AG04450 (cell line): Measurements from ENCODE around the gene WNT7B. TPM values are rescaled to one million over a fixed set of nuclear protein-coding genes. Genes with fewer than 3 reads are reported as not detected.

Source experiments
- CTCF ChIA-PET: fragments of 300-600, 350-600 bp; formaldehyde crosslinking; extraction: SDS; loops from one replicate; lab custom pipeline; 2022; ENCODE audit warnings: antibody characterized with exemption, inconsistent platforms; lab: Charles Lee
- POLR2A ChIA-PET: fragments of 350-600 bp; formaldehyde crosslinking; extraction: SDS; loops from one replicate; lab custom pipeline; 2021; ENCODE audit warnings: antibody characterized with exemption, inconsistent platforms; lab: Yijun Ruan, JAX
- DNase-seq: peaks from one replicate; pipeline ENCODE4 v3.0.0-alpha.2; 2011; ENCODE audit warnings: low read depth, low spot score
- H3K27ac ChIP-seq: one replicate; pipeline ENCODE4 v1.5.1; 2012; ENCODE audit warnings: low read depth, low read length, control low read depth
- H3K27me3 ChIP-seq: one replicate; pipeline ENCODE4 v1.6.0; 2012; ENCODE audit warnings: low read length; ENCODE audit not compliant: control insufficient read depth, insufficient read depth
- H3K4me3 ChIP-seq: 2 replicates; pipeline ENCODE4 v1.5.1; 2011; ENCODE audit warnings: mild to moderate bottlenecking, low read depth, low read length, control low read depth
- H3K9me3 ChIP-seq: 2 replicates; pipeline ENCODE4 v1.5.1; 2012; ENCODE audit warnings: low read length; ENCODE audit not compliant: control insufficient read depth, insufficient read depth
- CTCF ChIP-seq: IDR thresholded peaks from 2 replicates; pipeline ENCODE4 v1.5.1; 2011; ENCODE audit warnings: low read depth, low read length, control low read depth, inconsistent platforms
- polyA minus RNA-seq: library from RNA; depleted of rRNA, polyadenylated mRNA; stranded (reverse); fragments of >200 nt; gene quantifications from 2 replicates; pipeline ENCODE4 v1.2.3, GENCODE V29; 2011; rRNA and poly(A)+ RNA removed
- polyA plus RNA-seq: library from polyadenylated mRNA; depleted of rRNA; stranded (reverse); fragments of >200 nt; gene quantifications from 2 replicates; pipeline ENCODE4 v1.2.3, GENCODE V29; 2011; rRNA removed

The WNT7B gene
- 0.56 and 0.71 TPM in 2 replicates for polyA plus RNA-seq
- polyA minus RNA-seq, result 0.37 and 0.43 TPM in 2 replicates

GRCh38 chr22:45977003-45977411, at the start of gene WNT7B:
TSS of gene WNT7B (minus strand) at chr22:45977162. CDS start at chr22:45976754, 408 bp downstream.
- POLR2A ChIA-PET, result no interaction called here
- no peak for TF ChIP-seq CTCF
- Histone ChIP-seq H3K4me3 (peak within 1 kb of the TSS; percentile 47), H3K27ac (no peak within 1 kb of the TSS), H3K9me3 (no peaks in the 10 kb centered on the region; the same call in 1 of the 2 replicates), H3K27me3 (peaks cover 35% of the 10 kb centered on the region)
- CTCF ChIA-PET, result interaction anchor here (0.6 to 0.7 kb wide), 2 partner anchors 111 to 366 kb away, joined by 4 to 5 read pairs; no protein-coding TSS in a partner anchor
- DNase-seq, result no peak

- TF ChIP-seq CTCF, result no peak
- POLR2A ChIA-PET, result interaction anchor here (0.7 to 1.2 kb wide), 3 partner anchors 9 to 20 kb away, joined by 3 read pairs; no protein-coding TSS in a partner anchor
- no peak for DNase-seq
Observed at GRCh38 chr22:46025973-46026898, 49.3 kb upstream of the WNT7B start.

GRCh38 chr22:46025225-46025972, 48.4 kb upstream of the WNT7B start:
- no peak for TF ChIP-seq CTCF
- no peak for DNase-seq
- no peaks in the 10 kb centered on the region; the same call in 1 of the 2 replicates for H3K9me3 ChIP-seq
- H3K27ac ChIP-seq, result no peak overlapping the region
- no peak overlapping the region for H3K4me3 ChIP-seq
- ChIA-PET POLR2A (interaction anchor here (0.7 to 0.8 kb wide), 2 partner anchors 10 to 19 kb away, joined by 3 read pairs; no protein-coding TSS in a partner anchor), CTCF (interaction anchor here (0.6 to 2.2 kb wide), 5 partner anchors 12 to 342 kb away, joined by 7 to 14 read pairs (median 9); no protein-coding TSS in a partner anchor)
- peaks cover 7% of the 10 kb centered on the region for H3K27me3 ChIP-seq

More at GRCh38 chr22:46025973-46026898, 49.3 kb upstream of the WNT7B start:
- CTCF ChIA-PET, result interaction anchor here (2.1 kb wide), 2 partner anchors 13 to 20 kb away, joined by 8 to 14 read pairs; no protein-coding TSS in a partner anchor
- Histone ChIP-seq H3K4me3 (no peak overlapping the region), H3K27me3 (peaks cover 7% of the 10 kb centered on the region), H3K27ac (no peak overlapping the region), H3K9me3 (no peaks in the 10 kb centered on the region; the same call in 1 of the 2 replicates)

GRCh38 chr22:46024136-46024840, 47.3 kb upstream of the WNT7B start:
- no peak for DNase-seq
- H3K27me3 ChIP-seq, result peaks cover 6% of the 10 kb centered on the region
- CTCF ChIA-PET, result interaction anchor here (0.6 to 2.2 kb wide), 3 partner anchors 11 to 18 kb away, joined by 4 to 13 read pairs (median 7); no protein-coding TSS in a partner anchor
- no peak overlapping the region for H3K4me3 ChIP-seq
- TF ChIP-seq CTCF, result no peak
- POLR2A ChIA-PET, result no interaction called here
- H3K9me3 ChIP-seq, result no peaks in the 10 kb centered on the region; the same call in 1 of the 2 replicates
- H3K27ac ChIP-seq, result peak overlapping the region; percentile 11
